Pancreas (tissue), 10 donors: ENCODE results near the gene METAP1D. TPM values are rescaled to one million over a fixed set of nuclear protein-coding genes. Genes with fewer than 3 reads are reported as not detected.

Experiments
- ATAC-seq, 4 donors: fragments of 200-7000 bp; cut with Tn5 transposase; one replicate each; pipeline versions ENCODE4 v1.8.0 to v1.9.1; 2020; ENCODE audit warnings: mild to moderate bottlenecking in 4 of 4, moderate library complexity in 4 of 4
- DNase-seq, 6 donors: peaks; one replicate each; pipeline ENCODE4 v3.0.0-alpha.2; 2020
- FAIRE-seq: peaks from 2 replicates; lab custom pipeline; 2012; peaks lifted over from hg19 to GRCh38; lab: Jason Lieb, UNC
- H3K27ac ChIP-seq, 4 donors: fragments of 200-600 bp; sonication (generic); 1 replicate in 3 of 4; 2 replicates in 1 of 4; pipeline versions ENCODE4 v1.5.0 to v1.8.0; 2020
- H3K27me3 ChIP-seq, 4 donors: fragments of 200-600 bp; one replicate each; pipeline ENCODE4 v1.8.0; 2021
- H3K36me3 ChIP-seq, 3 donors: fragments of 200-600 bp; sonication (generic) in 1 of 3; one replicate each; pipeline versions ENCODE4 v1.5.0 to v1.8.0; 2020 to 2021
- H3K4me1 ChIP-seq, 3 donors: fragments of 200-600 bp; one replicate each; pipeline ENCODE4 v1.8.0; 2021
- H3K4me3 ChIP-seq, 4 donors: fragments of 200-600 bp; sonication (generic) in 2 of 4; one replicate each; pipeline versions ENCODE4 v1.5.0 to v1.8.0; 2020 to 2021
- H3K9me3 ChIP-seq, 4 donors: fragments of 200-600 bp; one replicate each; pipeline ENCODE4 v1.8.0; 2021
- WGBS, 2 donors: extraction: QIAGEN DNeasy Blood & Tissue Kit; methylation state at CpG; one replicate each; pipeline ENCODE4 v1.1.7; 2013; 5-methylcytosine and 5-hydroxymethylcytosine counted together
- intact Hi-C, 3 donors: fragments of 100-400 bp; cut with DNase I; formaldehyde crosslinking; loops; one replicate each; pipeline versions ENCODE4 v1.11.1 to v1.14.2; 2022
- polyA plus RNA-seq, 2 donors: library from polyadenylated mRNA; stranded (reverse); fragments of 200-250 nt; gene quantifications; one replicate each; pipeline ENCODE4 v1.2.3, GENCODE V29; 2013
- total RNA-seq, 6 donors: library from RNA; stranded (reverse); fragmentation: NEBNext Ultra II Directional in 4 of 6; extraction: Animal tissue kit (Norgen Biotek cat#: 25700) in 4 of 6; gene quantifications; one replicate each; pipeline versions ENCODE4 v1.2.1 to v1.2.4, GENCODE V29; 2021 to 2023
- TF ChIP-seq, protein P1 (sequence below), 4 donors: fragments of 200-600 bp; sonication (generic) in 3 of 4; IDR thresholded peaks; one replicate each; pipeline versions ENCODE4 v1.5.0 to v1.8.0; 2021; ENCODE audit warnings: antibody characterized with exemption in 4 of 4
- donor health status: healthy with polysubstance abuse.
- donor health status: DM: no; HTN: no; CAD: no; lungs with moderate emphysema.
- donor health status: DM: no; HTN: no; CAD: no.
- donor health status: control.
- donor health status: control.
- donor health status: Bipolar disorder and iron deficiency.
- donor health status: DM: yes; HTN: yes; CAD: no.
- donor health status: DM: no; HTN: no; CAD: no.
- donor health status: DM: no; HTN: no; CAD: no.
- donor health status: DM: yes; HTN: yes; CAD: no.

METAP1D gene
- total and polyA plus RNA-seq, 8 donors: 3.0 to 11.4 (median 4.6) TPM

GRCh38 chr2:172091000-172091641, 91.4 kb downstream of the METAP1D start:
- FAIRE-seq (no peak), DNase-seq (no peak), ATAC-seq (no peak)
- peaks cover 7 to 92% (median 29%) of the 10 kb centered on the region in 4 donors for H3K27me3 ChIP-seq
- TF ChIP-seq, protein P1, sequence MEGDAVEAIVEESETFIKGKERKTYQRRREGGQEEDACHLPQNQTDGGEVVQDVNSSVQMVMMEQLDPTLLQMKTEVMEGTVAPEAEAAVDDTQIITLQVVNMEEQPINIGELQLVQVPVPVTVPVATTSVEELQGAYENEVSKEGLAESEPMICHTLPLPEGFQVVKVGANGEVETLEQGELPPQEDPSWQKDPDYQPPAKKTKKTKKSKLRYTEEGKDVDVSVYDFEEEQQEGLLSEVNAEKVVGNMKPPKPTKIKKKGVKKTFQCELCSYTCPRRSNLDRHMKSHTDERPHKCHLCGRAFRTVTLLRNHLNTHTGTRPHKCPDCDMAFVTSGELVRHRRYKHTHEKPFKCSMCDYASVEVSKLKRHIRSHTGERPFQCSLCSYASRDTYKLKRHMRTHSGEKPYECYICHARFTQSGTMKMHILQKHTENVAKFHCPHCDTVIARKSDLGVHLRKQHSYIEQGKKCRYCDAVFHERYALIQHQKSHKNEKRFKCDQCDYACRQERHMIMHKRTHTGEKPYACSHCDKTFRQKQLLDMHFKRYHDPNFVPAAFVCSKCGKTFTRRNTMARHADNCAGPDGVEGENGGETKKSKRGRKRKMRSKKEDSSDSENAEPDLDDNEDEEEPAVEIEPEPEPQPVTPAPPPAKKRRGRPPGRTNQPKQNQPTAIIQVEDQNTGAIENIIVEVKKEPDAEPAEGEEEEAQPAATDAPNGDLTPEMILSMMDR (IDR thresholded peaks at IDR 0.05): no peak
- H3K4me1 ChIP-seq: peaks cover 3 to 26% (median 4%) of the 10 kb centered on the region in 3 donors
- no peaks in the 10 kb centered on the region for H3K9me3 ChIP-seq
- 20 to 26% methylated on average over 13 of the region's 13 CpGs for WGBS, 2 donors
- H3K27ac ChIP-seq: no peak overlapping the region
- intact Hi-C loops: no loop called here
- H3K4me3 ChIP-seq: no peak overlapping the region
- H3K36me3 ChIP-seq: no peaks in the 10 kb centered on the region

- Histone ChIP-seq H3K4me1 (peaks cover 0 to 19% (median 10%) of the 10 kb centered on the region in 3 donors), H3K36me3 (no peaks in the 10 kb centered on the region), H3K4me3 (no peak overlapping the region), H3K27me3 (peaks cover 7 to 90% (median 25%) of the 10 kb centered on the region in 4 donors), H3K27ac (no peak overlapping the region), H3K9me3 (no peaks in the 10 kb centered on the region)
- DNase-seq (no peak), FAIRE-seq (no peak), ATAC-seq (no peak)
- intact Hi-C loops: no loop called here
- TF ChIP-seq, protein P1 (IDR thresholded peaks at IDR 0.05): no peak
- WGBS, 2 donors: 23 to 29% methylated on average over 11 of the region's 11 CpGs
These were observed 92.2 kb downstream of the METAP1D start for GRCh38 chr2:172091761-172092566.

GRCh38 chr2:172092716-172093415, 93.1 kb downstream of the METAP1D start:
- Histone ChIP-seq H3K4me1 (peaks cover 0 to 21% (median 10%) of the 10 kb centered on the region in 3 donors), H3K9me3 (no peaks in the 10 kb centered on the region), H3K4me3 (no peak overlapping the region), H3K27me3 (peaks cover 7 to 81% (median 25%) of the 10 kb centered on the region in 4 donors), H3K36me3 (no peaks in the 10 kb centered on the region), H3K27ac (no peak overlapping the region)
- intact Hi-C loops: no loop called here
- no peak for ATAC-seq
- no peak for FAIRE-seq
- TF ChIP-seq, protein P1 (IDR thresholded peaks at IDR 0.05): no peak
- 12 to 16% methylated on average over 19 of the region's 19 CpGs for WGBS, 2 donors
- no peak for DNase-seq

DNA sequence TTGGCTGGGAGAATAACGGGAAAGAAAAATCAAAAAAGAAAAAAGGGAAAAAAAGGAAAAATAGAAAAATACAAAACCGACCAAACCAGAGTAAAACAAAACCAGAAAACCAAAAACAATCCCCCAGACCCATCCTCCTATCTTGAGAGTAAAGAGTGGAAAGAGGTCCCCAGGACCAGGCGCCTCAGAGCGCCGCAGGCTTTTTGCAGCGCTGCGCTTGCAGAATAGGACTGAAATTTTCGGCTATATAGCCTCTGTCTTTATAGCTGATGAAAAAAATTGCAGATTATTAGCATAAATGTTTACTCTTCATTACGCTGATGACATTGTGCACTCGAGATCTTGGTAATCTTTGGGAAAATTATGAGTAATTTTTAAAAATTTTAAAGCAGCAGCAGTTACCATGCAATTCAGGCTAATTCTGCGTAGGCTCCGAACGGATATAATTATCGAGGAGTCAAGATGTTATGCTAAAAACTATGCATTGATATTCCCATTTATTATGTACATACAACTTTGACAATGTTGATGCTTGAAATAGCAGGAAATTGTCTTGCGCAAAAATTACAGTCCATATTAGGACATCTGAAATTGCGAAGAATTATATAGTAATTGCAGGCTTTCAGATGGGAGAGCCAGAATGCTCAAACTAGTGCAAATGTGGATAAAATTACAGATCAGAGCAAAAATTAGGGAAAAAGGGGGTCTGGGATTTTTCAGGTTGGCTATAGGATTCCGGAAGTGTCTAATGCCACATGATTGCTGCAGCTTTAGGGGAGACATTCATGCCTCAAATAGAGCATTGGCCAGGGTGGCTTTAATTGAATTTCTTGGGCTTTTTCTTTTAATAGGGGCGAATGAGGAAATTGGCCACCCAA, 93.9 kb downstream of the METAP1D start:
- Histone ChIP-seq H3K36me3 (no peaks in the 10 kb centered on the region), H3K4me3 (no peak overlapping the region), H3K4me1 (peaks cover 0 to 21% (median 10%) of the 10 kb centered on the region in 3 donors), H3K9me3 (no peaks in the 10 kb centered on the region), H3K27ac (no peak overlapping the region), H3K27me3 (peaks cover 7 to 74% (median 25%) of the 10 kb centered on the region in 4 donors)
- DNase-seq: no peak
- WGBS, 2 donors: 23 to 24% methylated on average over 18 of the region's 18 CpGs
- no peak for FAIRE-seq
- no peak for ATAC-seq
- intact Hi-C loops: no loop called here
- TF ChIP-seq, protein P1 (IDR thresholded peaks at IDR 0.05): no peak
